RWPE2 (cell line): ENCODE results near the gene REN.

Source experiments
- ATAC-seq: fragments of 200-7000 bp; cut with Tn5 transposase; 3 replicates; pipeline ENCODE4 v1.9.1; 2021; ENCODE audit warnings: low read depth
- DNase-seq: peaks from one replicate; pipeline ENCODE4 v3.0.0-alpha.2; 2020; ENCODE audit warnings: low spot score
- H3K27ac ChIP-seq: fragments of 450-650 bp; 2 replicates; pipeline ENCODE4 v1.5.1; 2017; ENCODE audit warnings: mild to moderate bottlenecking; ENCODE audit not compliant: poor library complexity, severe bottlenecking
- H3K27me3 ChIP-seq: fragments of 250-450 bp; sonication (Bioruptor Pico); 2 replicates; pipeline ENCODE4 v1.5.1; 2021; ENCODE audit warnings: mild to moderate bottlenecking, moderate library complexity; ENCODE audit not compliant: insufficient read depth, poor library complexity, severe bottlenecking
- H3K36me3 ChIP-seq: fragments of 250-450 bp; sonication (Bioruptor Pico); 2 replicates; pipeline ENCODE4 v1.5.1; 2020; ENCODE audit warnings: low read depth, mild to moderate bottlenecking, moderate library complexity
- H3K4me1 ChIP-seq: fragments of 250-450 bp; sonication (Bioruptor Pico); 2 replicates; pipeline ENCODE4 v1.5.1; 2021; ENCODE audit warnings: mild to moderate bottlenecking, moderate library complexity; ENCODE audit not compliant: insufficient read depth, poor library complexity, severe bottlenecking
- H3K4me3 ChIP-seq: fragments of 250-450 bp; sonication (Bioruptor Pico); 2 replicates; pipeline ENCODE4 v1.5.1; 2021; ENCODE audit warnings: mild to moderate bottlenecking, moderate library complexity; ENCODE audit not compliant: severe bottlenecking
- H3K9me3 ChIP-seq: fragments of 250-450 bp; sonication (Bioruptor Pico); 2 replicates; pipeline ENCODE4 v1.5.1; 2021; ENCODE audit warnings: mild to moderate bottlenecking, moderate library complexity; ENCODE audit not compliant: severe bottlenecking
- CTCF ChIP-seq: fragments of 450-650 bp; IDR thresholded peaks from one replicate; pipeline ENCODE4 v1.5.1; 2017; ENCODE audit warnings: mild to moderate bottlenecking, moderate library complexity; ENCODE audit not compliant: poor library complexity, severe bottlenecking

REN gene

DNA sequence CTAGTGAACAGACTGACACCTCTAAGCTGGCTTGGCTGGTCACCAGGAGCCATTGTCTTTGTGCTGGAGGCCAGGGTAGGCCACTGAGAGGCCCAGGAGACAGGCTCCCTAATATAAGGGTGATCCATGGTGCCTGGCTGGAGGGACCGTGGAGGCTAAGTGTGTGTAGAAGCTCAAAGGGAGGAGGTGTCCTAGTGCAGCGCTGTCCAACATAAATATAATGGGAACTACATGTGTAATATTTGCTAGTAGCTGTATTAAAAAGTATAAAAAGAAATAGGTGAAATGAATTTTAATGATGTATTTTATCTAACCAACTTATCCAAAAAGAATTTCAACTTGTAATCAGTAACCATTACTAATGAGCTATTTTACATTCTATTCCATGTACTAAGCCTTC, 58.2 kb downstream of the REN start:
- Histone ChIP-seq H3K36me3 (no peaks in the 10 kb centered on the region), H3K4me1 (peaks cover 22% of the 10 kb centered on the region), H3K9me3 (no peaks in the 10 kb centered on the region), H3K4me3 (no peak overlapping the region), H3K27me3 (no peaks in the 10 kb centered on the region), H3K27ac (no peak overlapping the region)
- DNase-seq: no peak
- no peak for TF ChIP-seq CTCF
- ATAC-seq: no peak

DNA sequence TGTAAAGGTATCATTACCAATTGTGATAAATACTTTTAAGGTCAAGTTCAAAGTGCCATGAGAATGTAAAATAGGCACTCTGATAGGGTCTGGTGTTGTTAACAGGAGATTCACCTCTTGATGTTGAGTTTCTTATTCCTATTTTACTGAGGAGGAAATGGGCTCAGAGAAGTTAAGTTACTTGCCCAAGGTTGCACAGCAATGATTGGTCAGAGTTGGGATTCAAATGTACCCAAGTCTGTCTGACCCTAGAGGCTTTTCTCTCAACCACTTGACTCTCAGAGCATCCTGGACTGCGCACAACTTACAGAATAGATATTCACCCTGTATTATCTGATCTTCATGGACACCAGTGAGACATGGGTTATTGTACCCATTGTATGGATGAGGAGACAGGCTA, 59.3 kb downstream of the REN start:
- Histone ChIP-seq H3K36me3 (no peaks in the 10 kb centered on the region), H3K27me3 (no peaks in the 10 kb centered on the region), H3K9me3 (no peaks in the 10 kb centered on the region), H3K4me1 (peaks cover 32% of the 10 kb centered on the region), H3K4me3 (no peak overlapping the region), H3K27ac (no peak overlapping the region)
- no peak for DNase-seq
- no peak for ATAC-seq
- no peak for TF ChIP-seq CTCF

GRCh38 chr1:204105131-204105515, 61.0 kb downstream of the REN start:
- DNase-seq: no peak
- no peak overlapping the region for H3K4me3 ChIP-seq
- peaks cover 33% of the 10 kb centered on the region for H3K4me1 ChIP-seq
- no peak for ATAC-seq
- no peaks in the 10 kb centered on the region for H3K9me3 ChIP-seq
- H3K27me3 ChIP-seq: no peaks in the 10 kb centered on the region
- H3K36me3 ChIP-seq: no peaks in the 10 kb centered on the region
- no peak for TF ChIP-seq CTCF
- peak overlapping the region; percentile 84 for H3K27ac ChIP-seq
